ENCODE measurements around the gene KIR2DL1.

GRCh38 chr19:54728167-54728566 is 41.4 kb upstream of the KIR2DL1 start:
- TF ChIP-seq ZNF274 (IDR thresholded peaks at IDR 0.05; ENCODE audit: low read depth, low read length) (no peak), YY1 (IDR thresholded peaks at IDR 0.05; ENCODE audit: insufficient read depth, insufficient read length) (no peak)

All from NT2/D1 (cell line).